HTERT RPE-1 (cell line): ENCODE results near the gene DGKI.

Source experiments
- in situ Hi-C: fragments of 300-500 bp; cut with MboI; formaldehyde crosslinking; loops from 4 replicates; pipeline ENCODE4 v1.14.3; 2020; ENCODE audit warnings: low sequenced_read_pairs

DGKI gene

DNA sequence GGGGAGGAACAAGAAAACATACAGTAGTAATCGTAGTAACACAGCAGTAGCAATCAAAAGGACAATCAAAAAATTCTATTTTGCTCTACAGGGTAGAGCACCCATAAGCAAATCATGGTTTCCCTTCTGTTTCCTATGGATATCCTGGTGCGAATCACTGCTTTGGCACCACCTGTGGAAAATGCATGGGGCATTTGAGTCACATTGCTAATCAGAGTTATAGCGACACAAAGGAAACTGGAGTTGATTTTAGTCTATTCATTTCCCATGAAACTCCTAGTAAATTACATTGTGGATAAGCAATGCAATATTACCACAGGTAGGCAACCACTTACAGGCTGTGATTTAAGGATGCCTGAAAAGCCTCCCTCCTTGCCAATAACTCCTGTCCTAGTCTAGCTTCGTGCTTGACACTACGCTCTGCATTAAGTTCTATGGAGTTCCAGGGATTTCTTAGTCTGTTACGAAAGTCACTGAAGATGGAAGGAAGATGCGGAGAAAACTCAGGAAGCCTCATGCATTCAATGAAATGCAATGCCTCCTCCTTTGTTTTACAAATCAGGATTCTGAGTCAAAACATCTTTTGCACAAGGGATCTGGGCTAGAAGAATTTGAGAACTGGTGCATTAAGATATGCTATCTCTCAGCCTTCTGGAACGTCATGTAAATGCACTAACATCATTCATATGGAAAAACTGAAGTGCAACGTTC, 188.4 kb downstream of the DGKI start:
- in situ Hi-C loops: no loop called here

- in situ Hi-C loops: no loop called here
Measured at GRCh38 chr7:137657476-137658189, 189.1 kb downstream of the DGKI start.

DNA sequence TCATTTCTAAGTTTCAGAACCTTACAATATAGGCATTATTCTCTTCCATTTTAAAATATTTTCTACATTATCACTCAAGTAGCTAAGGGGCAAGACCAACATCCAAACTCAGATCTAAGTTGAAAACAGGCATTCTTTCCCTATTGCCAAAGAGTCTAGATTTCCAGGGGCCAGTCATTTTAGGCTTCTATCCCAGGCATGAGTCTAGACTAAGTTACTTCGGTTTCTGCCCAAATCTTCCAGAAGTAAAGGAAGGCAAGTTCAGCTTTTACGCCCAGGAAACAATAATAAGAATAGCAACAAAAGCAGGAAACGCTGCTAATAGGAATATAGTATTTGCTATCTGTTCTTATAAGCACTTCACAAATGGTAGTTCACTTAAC, 189.9 kb downstream of the DGKI start:
- in situ Hi-C loops: no loop called here

GRCh38 chr7:137656227-137656849, 190.4 kb downstream of the DGKI start:
- in situ Hi-C loops: no loop called here

- in situ Hi-C loops: no loop called here
Measured at GRCh38 chr7:137655804-137656203, 191.0 kb downstream of the DGKI start.

DNA sequence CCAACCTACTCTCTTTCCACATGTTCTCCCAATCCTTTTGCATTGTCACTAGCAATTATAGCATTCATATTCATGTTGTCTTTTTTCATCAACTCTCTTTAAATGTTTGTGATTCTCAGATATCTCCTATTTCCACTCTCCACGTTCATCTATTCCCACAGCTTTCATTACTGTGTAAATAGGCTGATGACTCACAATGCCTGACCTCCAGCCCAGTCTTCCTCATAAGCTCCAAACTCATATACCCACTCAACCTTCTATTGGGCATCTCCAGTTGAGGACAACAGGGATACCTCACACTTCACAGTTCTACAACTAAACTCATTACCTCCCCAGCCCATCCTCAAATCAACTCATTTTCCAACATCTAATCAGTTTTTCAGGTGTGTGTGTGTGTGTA, 194.1 kb downstream of the DGKI start:
- in situ Hi-C loops: no loop called here

- in situ Hi-C loops: no loop called here
Measured at GRCh38 chr7:137647905-137648565, 198.7 kb downstream of the DGKI start.

GRCh38 chr7:137642472-137642871, 204.3 kb downstream of the DGKI start:
- in situ Hi-C loops: no loop called here

GRCh38 chr7:137642031-137642430, 204.7 kb downstream of the DGKI start:
- in situ Hi-C loops: no loop called here

GRCh38 chr7:137636376-137636775, 210.4 kb downstream of the DGKI start:
- in situ Hi-C loops: no loop called here

- in situ Hi-C loops: no loop called here
Measured at GRCh38 chr7:137635874-137636273, 210.9 kb downstream of the DGKI start.

DNA sequence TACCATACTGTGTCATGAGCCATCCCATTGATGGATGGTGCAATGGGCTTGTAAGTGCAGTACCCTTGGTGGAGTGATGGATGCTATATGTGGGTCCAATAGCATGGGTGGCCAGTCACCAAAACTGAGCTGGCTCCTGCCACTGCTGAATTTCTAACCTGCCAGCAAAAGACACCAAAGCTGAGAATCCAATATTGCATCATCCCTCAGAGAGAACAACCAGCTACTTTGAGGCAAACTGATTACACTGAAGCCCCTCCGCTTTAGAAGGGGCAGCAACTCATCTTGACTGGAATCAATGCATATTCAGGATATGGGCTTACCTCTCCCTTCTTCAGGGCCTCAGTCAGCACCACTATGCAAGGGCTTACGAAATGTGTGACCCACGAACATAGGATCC, 211.6 kb downstream of the DGKI start:
- in situ Hi-C loops: no loop called here

GRCh38 chr7:137634356-137634755, 212.4 kb downstream of the DGKI start:
- in situ Hi-C loops: no loop called here

- in situ Hi-C loops: no loop called here
Measured at GRCh38 chr7:137633133-137633532, 213.6 kb downstream of the DGKI start.

- in situ Hi-C loops: no loop called here
Measured at GRCh38 chr7:137628216-137628615, 218.6 kb downstream of the DGKI start.

DNA sequence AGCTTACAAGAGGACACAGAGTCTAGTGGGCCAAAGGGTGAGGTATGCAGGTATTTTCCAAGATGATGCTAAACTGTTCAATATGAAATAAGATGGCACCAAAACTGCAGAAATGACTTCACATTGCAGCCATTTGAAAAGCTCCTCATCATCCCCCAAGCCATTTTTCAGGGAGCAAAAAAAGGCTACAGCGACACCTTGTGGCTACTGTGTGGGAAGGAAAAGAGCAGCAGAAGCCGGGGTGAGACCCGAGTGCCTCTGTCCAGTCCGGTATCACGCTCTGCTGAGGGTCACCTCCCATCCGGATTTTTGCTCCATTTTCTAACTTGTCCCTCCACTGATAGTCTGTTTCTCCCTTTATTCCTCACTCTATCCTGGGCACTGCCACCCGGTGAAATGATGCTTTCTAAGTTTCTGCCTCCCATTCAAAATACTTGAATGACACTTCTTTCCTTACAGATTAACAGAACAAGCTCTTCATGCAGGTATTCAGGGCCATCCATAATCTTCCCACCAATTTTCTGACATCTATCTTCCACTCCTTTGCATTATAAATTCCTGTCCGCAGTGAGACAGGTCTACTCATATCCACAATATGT, 220.2 kb downstream of the DGKI start:
- in situ Hi-C loops: no loop called here

GRCh38 chr7:137625197-137625596, 221.6 kb downstream of the DGKI start:
- in situ Hi-C loops: no loop called here

DNA sequence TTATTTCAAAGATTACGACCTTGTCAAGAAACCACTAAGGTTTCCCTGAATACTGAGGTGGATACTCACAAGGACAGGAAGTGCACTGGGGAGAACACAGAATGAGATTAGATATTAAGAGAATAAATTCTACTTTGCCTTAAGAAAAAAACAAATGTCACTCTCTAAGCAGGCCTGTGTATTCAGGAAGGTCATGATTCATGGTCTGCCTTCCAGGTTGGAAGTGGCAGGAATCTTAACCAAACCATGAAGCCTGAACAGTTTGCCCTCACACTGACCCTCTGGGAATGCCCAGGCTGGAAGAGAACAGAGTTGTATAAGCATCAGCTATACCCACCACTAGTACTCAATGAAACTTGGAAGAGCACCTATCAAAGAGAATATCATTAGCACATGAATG, 227.6 kb downstream of the DGKI start:
- in situ Hi-C loops: no loop called here

GRCh38 chr7:137618748-137619147, 228.0 kb downstream of the DGKI start:
- in situ Hi-C loops: no loop called here

GRCh38 chr7:137613006-137613525, 233.7 kb downstream of the DGKI start:
- in situ Hi-C loops: no loop called here

- in situ Hi-C loops: no loop called here
Measured at GRCh38 chr7:137611606-137612005, 235.2 kb downstream of the DGKI start.
